HG03457 (cell line): ENCODE data around the gene GCK.

Experiments used
- ATAC-seq: cut with Tn5 transposase; IDR thresholded peaks from one replicate; pipeline ENCODE4 v1.9.1; 2021; ENCODE audit warnings: moderate number of reproducible peaks; ENCODE audit not compliant: unreplicated experiment

Gene GCK

DNA sequence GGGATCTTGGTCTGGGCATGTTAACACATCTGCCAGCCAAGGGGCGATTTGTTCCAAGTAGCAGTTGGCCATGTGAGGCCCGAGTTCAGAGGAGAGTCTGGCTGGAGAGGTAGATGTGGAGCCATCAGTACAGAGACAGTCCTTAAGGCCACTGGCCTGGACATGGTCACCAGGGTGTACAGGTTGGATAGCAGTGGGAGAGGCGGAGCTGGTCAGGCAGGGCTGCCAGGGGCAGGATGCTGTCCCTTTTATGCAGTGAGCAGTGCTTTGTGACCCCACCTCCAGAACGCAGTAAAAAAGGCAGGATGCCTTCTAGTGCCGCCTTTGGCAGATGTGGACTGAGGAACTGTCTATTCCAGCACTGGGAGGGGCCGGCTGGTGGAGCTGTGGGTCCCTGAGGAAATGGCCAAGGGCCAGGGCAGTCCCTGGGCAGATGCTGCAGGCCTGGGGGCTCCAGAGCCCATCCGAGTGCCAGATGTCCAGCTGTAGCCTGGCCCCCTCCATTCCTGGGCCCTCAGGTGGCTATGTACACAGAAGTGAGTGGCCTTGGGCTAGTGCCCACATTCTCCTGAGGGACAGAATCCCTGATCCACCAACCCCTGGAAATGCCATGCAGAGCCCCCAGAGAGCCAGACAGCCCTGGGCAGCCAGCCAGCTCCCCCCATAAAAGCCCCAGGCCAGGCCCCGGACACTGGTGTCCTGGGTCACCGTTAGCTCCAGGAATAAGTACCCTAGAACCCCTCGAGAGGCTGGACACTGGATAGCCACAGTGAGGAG lies 31.0 kb downstream of the GCK start:
- ATAC-seq, result no peak

DNA sequence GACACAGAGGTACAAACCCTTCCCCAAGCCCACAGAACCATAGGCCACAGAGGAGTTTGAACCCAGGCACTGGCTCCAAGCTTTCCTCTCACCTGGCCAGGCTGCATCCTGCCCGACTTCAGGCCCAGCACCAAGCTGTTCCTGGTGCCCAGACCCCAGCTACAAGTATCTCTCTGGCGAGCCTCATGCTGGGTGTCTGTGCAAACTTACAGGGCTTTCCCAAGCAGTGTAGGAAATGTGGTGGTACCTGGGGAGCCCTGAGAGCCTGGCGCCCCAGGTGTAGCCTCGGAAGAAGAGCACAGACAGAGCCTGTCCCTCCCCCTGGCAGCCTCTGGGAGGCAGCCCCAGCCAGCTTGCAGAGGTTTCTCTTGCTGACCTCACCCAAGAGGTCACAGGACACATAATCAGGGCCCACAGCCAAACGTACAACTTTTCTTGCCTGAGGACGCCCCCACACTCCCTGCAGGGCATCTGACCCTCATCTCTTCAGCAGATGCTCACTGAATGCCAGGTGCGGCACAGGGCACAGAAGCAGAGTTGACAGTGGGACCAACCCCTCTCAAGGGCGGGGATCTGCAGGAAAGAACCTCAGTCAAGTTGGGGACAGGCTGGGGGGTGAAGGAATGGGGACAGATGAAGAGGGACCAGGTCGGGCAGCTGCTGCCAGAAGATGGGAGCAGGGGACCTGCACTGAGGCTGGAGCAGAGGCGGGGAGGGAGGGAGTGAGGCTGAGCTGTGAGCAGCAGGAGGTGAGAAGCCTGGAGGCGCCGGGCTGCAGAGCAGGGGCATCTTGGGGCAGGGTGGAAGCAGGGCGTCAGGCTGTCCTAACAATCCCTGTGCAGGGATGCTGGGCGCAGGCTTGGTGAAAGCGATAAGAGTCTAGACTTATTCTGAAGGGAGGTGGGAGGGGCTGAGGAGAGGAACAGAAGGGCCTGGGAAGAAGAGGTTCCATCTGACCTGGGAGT lies 31.8 kb downstream of the GCK start:
- no peak for ATAC-seq

DNA sequence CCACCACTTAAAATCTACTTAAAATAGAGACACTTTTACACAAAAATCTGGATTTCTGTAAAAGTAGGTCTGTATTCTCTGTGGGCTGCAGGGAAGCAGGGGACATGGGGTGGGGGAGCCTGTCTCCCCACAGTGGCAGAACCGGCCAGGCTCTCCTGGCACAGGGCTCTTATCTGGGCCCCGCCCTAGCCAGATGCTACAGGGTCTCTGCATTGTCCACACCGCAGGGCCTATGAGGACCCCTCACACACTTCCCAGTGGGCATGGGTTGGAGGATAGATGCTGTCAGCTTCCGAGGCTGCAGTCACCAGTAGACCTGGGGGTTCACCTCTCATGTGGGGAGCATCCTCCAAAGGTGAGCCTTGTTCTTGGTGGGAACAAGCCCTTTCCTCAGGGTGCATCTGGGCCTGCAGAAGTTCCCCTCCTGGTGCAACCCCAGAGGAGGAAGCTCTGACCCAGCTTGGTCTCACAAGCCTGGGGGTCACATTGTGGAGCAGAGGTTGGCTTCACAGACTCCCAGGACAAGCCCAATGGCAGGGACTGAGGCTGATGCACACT lies 32.7 kb downstream of the GCK start:
- no peak for ATAC-seq

DNA sequence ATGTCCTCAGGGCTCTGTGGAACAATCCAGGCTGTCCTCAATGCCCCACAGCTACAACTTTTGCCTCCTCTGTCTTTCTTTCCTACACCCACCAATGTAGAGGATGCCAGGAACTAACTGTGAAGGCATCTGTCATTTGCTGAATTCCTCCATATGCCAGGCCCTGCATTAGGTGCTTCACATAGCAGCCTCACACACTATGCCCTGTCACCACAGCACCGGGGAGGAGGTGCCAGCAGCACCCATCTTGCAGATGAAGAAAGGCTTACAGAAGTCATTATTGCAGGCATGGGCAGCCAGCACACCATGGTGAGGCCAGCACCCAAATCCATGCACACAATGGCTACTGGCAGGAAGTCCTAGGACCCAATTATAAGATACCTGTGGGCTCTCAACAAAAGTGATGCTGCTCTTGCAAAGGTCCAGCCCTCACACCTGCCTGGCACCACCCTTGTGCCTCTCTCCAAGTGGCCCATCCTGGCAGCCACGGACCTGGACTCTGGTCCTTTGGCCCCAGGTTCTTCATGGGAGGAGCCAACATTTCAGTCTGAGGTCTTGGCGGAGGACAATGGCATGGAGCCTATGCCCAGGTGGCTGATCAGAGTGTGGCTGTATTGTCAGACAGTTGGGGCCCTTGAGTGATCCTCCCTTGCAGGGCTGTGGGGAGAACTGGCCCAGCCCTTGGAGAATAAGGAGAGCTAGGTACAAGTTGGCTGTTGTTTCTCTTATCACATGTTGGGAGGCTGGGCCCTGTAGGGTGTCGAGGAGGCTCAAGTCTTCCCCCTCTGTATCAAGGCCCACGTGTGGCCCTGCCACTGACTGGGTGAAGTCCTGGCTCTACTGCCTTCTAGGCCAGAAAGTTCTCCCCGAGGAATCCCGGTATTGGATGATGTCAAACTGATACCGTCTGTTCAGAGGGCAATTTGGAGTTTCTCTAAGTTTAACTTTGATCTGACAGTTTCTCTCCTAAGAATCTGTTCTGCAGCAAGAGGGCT lies 33.8 kb downstream of the GCK start:
- no peak for ATAC-seq

DNA sequence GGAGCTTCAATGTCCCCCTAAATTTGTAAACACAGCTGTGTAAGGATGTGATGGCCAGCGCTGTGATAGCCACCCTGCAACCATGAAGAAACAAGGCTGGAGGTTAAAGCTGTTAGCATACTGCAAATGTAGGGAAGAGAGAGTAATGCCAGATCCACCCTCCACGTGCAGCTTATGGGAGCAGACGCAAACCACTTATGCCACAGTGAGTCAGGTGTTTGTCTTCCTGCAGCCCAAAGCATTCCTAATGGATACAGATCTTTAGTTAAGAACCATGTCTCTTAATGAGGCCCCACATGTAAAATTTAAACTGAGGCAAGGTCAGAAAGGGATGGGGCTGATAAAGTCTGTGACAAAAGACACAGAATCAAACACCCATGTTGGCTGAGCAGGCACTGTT lies 34.5 kb downstream of the GCK start:
- no peak for ATAC-seq

DNA sequence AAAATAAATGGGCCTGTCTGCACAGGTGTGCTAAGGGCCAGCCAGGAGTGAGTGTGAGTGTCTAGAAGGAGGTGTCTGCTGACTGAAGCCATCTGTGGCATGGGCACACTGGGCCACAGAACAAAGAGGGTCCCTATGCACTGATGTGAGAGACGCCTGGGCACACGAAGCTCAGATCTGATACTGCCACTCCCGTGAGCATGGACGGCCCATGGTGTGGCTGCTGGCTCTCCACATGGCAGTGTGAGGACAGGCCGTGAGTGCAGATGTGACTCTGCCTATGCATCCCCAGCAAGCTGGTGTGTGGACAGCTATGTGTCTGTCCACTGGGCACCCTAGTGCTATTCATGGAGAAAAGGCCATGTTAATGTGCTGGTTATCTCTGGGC lies 35.3 kb downstream of the GCK start:
- no peak for ATAC-seq

DNA sequence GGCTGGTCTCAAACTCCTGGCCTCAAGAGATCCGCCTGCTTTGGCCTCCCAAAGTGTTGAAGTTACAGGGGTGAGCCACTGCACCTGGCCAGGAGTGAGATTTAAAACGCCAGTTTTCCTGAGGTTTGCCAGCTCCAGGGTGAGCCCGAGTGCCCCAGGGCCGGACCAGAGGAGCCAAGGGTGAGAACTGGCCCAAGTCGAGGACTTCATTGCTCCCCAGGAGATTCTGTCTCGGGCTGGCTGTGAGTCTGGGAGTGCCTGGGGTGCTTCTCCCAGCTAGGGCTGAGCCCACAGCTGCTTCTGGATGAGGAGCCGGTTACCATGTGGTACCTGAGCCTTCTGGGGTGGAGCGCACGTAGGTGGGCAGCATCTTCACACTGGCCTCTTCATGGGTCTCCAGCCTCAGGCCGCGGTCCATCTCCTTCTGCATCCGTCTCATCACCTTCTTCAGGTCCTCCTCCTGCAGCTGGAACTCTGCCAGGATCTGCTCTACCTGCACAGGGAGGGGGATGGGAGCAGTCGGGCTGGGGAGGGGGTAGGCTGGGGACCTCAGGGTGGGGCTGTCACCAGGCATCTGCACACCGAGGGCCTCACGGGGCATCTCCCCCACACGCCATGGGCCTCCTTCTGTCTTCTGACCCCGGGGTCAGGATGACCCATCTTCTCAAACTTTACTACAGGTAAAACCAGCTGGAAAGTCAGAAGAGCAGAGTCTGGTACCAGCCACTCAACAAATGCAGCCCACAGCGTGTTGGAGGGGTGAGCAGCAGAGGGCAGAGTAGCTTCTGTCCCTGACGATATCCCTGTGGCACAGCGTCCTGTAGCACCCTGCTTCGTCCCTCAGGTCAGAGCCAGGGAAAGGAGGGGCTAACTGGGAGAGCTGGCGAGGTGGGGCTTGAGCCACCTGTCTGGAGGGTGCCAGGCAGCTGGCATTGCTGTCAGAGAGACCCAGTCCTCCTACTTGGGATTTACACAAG lies 36.0 kb downstream of the GCK start:
- ATAC-seq, result no peak

DNA sequence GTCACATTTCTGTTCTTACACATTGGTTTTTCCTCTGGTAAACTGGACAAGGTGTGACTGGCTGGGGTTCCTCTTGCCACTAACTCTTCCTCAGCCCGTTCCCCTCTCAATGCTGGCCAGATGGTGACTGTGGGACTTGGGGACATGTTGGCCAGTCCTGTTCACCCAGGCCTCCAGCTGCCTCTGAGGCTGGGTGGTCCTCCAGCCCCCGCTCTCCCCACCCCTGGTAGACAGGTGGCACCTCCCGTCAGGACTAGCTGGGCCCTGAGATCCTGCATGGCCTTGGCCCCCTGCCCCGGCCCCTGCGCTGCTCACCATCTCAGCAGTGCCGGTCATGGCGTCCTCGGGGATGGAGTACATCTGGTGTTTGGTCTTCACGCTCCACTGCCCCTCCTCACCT lies 37.3 kb downstream of the GCK start:
- ATAC-seq, result no peak

DNA sequence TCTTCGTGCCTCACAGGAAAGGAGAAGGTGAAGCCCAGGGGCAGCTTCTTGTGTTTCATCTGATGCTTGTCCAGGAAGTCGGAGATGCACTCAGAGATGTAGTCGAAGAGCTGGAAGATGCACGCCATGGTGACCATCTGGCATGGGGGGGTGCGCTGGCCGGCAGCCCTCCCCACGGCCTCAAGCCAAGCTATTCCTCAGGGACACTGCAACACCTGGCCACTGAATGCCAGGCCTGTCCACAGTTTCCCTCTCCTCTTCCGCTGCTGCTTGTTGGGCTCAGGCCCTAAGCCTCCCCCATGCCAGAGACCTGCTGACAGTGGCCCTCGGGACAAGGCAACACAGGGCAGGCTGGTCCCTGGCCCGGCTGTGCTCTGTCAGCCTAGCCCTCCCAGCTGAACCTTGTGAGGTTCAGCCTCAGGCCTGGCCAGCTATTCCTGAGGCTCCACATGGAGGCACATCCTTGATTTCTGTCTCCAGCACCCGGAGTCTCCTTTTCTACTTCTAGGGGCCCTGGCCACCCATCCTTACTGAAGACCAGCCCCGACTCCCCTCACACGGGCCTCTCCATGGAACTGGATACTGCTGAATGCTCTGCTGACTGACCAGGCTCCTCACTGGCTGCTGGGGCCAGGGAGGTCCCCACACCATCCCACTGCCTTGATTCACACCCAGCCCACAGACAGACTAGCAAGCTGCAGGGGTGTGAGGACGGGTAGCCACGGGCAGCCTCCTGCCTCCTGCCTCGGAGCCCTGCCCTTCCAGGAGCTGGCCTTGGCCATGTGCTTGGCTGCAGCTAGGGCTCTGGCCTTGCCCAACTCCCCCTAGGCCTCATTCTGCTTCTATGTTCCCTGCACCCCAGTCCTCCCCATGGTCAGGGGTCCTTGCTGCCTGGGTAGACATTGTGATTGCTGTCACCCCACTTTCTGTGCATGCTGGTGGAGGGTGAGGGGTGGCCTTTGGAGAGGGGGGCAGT lies 38.0 kb downstream of the GCK start:
- no peak for ATAC-seq

DNA sequence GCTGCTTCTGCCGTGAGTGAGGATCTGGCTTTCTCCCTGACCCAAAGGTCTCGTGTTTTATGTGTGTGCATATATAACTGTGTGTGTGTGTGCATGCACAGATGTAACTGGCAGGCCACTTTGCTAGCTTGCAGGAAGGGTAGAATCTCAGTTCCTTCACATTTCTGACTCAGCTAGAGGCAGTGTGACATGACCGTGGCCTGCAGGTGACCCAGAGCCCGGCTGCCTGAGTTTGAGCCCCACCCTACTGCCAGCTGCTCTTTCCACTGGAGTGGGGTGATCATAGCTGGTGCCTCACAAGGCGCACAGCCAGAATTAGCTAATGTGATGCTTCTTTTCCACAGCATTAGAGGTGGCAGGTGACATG lies 38.8 kb downstream of the GCK start:
- ATAC-seq, result no peak

DNA sequence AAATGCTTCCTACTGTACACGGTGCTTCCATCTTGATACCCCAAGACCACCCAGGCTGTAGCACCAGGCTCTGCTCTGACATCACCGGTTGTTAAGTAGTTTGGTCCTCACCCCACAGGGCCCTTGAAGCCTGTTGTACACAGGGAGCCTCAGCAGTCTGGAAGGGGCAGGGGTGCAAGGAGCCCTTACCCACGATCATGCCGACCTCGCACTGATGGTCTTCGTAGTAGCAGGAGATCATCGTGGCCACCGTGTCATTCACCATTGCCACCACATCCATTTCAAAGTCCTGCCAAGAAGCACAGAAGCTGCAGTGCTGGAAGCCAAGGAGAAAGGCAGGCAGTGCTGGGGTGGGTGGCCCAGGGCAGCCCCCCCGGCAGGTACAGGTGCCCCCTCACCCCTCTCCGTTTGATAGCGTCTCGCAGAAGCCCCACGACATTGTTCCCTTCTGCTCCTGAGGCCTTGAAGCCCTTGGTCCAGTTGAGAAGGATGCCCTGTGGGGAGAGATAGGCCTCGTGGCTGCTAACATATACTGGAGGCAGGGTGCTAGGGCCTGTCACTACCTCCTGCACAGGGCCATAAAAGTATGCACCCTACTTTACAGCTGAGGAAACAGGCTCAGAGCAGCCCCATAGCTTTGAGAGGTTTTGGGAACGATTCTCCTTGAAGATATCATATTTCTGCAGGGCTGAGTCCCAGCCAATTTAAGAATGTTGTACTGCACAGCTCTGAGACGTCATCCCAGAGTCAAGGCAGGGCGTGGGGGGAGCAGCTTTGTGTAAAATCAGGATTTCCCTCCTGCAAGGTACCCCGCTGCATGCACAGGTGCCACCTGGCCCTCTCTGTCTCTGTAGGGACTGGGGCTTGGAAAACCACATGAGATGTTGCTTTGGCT lies 39.4 kb downstream of the GCK start:
- ATAC-seq, result no peak

DNA sequence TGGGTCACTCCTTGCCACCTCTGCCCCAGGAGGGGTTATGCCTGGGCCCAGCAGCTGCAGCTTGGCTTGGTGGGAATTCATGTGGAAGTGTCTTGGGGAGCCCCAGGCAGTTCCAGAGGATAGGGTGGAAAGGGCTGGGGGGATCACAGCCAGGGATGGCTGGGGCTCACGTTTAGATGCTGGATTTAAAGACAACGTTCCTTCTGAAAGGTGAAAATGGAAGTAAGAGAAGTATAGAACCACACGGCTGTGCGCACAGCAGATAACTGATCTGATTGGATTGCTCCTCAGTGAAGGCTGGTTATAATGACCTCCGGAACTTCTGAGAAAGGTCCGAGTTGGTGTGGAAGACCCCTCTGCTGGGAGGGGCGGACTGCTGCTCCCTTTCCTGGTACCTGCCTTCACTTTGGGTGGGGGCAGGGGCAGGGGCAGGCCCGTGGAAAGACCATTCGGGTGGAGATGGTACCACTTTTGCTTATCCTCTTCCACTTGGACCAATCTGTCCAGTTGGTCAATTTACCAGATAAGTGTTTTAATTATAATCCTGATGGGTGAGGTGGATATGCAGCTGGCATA lies 40.2 kb downstream of the GCK start:
- ATAC-seq, result no peak

DNA sequence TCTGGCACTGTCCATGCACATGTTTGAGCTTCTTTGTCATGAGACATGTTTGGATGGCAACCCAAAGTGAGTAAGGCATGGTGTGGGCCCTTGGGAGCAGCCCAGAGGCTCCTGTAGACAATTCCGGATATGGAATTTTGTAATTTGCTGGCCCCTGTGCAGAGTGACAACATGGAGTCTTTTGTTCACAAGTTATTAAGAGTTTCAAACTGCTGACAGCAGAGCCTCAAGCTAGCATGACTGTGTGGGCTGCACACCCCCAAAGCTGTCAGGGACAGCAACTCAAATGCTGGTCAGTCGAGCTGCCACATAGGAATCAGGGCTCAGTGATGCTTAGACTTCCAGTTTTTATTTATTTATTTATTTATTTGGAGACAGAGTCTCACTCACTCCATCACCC lies 41.1 kb downstream of the GCK start:
- ATAC-seq, result no peak

DNA sequence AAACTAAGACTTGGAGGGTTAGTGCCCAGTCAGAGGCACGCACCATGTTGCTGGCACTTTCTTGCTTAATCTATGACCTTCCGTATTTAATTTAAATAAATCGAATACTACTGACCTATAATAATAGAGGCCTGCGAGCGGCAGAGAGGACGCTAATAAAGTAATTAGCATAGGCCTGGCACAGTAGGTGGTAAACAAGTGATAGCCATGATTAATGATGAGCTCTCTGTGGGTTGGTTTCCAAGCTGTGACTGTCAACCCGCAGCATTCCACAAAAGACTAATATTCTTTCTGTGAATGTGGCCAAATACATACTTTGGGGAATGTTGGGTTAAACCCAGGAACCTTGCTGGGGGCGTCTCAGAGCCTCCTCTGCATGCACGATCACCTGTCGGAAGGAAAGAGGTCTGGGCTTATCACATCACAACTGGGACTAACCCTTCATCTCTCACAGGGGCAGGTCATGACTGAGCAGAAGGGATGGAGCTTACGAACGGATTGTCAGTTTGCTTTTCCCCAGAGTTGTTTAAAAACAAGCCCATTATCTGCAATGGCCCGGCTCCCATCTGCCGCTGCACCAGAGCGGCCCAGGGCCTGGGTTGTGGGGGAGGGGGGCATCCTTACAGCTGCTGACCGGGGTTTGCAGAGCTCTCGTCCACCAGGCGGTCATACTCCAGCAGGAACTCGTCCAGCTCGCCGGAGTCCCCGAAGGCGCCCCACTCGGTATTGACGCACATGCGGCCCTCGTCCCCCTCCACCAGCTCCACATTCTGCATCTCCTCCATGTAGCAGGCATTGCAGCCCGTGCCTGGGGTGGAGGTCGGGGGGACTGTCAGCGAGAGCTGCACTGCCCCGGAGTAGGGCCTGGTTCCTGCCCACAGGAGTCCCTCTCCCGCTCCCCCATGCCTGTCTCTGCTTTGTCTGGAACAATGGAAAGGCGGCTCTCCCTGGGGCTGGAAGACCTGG lies 41.9 kb downstream of the GCK start:
- ATAC-seq, result no peak

DNA sequence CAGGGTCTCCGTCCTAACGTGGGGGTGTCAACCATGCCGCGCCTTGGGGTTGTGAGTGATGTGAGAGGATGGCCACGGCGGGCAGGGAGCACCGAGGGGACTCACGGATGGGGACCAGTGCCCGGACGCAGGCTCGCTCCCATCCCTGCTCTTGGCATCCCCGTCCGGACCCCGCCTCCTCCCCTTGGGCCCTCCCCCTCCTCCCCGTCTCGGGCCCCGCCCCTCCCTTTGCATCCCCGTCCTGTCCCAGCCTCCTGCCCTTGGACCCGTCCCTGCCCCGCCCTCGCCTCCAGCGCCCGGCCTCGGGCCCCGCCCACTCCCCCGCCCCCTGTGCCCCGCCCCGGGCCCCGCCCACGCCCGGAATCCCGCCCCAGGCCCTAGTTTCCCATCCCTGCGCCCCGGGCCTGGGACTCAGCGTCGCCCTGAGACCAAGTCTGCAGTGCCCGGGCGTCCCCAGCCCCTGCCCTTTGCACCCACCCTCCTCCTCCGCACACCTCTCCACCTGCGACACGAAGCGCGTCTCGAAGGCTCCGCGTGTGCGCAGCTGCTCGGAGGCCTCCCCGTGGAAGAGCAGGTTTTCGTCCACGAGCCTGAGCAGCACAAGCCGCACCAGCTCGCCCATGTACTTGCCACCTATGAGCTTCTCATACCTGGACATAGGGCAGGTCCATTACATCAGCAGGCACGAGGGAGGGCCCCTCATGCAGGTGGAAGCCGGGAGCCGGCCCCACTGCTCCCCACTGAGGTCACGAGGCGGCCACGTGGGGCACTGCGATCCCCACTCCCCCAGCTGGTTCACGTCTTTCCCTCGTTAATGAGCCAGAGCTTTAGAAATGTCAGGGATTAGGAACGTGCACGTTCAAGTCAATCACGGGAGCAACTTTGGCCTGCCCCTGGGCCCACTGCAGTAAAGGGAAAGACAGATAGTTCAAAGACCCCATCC lies 43.0 kb downstream of the GCK start:
- no peak for ATAC-seq
